K562 (cell line): ENCODE data around the gene SZT2.

Experiments used
- MEF2A ChIP-seq: IDR thresholded peaks from 2 replicates; pipeline ENCODE4 v1.6.1; 2011; ENCODE audit warnings: low read depth, mild to moderate bottlenecking, low read length, moderate library complexity; ENCODE audit not compliant: control insufficient read depth
- TF ChIP-seq, protein P1 (sequence below): fragments of 250-450 bp; sonication (Bioruptor Pico); IDR thresholded peaks from 2 replicates; pipeline ENCODE4 v1.4.0; 2020; ENCODE audit warnings: borderline replicate concordance

DNA sequence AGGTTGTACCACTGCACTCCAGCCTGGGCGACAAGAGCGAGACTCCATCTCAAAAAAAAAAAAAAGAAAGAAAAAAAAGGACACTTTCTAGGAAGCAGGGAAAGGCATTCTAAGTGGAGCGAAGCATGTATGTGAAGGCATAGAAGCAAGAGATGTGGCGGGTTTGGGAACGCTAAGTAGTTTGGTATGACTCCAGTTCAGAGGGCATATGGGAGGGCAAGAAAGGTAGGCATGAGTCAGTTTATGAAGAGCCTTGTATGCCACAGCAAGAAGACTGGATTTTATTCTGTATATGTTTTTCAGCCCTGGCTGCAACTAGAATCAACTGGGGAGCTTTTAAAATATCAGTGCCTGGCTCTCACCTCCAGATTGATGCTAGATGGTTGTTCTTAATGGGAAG, 17.5 kb upstream of the SZT2 start:
- TF ChIP-seq, protein P1, sequence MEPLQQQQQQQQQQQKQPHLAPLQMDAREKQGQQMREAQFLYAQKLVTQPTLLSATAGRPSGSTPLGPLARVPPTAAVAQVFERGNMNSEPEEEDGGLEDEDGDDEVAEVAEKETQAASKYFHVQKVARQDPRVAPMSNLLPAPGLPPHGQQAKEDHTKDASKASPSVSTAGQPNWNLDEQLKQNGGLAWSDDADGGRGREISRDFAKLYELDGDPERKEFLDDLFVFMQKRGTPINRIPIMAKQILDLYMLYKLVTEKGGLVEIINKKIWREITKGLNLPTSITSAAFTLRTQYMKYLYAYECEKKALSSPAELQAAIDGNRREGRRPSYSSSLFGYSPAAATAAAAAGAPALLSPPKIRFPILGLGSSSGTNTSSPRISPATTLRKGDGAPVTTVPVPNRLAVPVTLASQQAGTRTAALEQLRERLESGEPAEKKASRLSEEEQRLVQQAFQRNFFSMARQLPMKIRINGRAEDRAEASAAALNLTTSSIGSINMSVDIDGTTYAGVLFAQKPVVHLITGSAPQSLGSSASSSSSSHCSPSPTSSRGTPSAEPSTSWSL (CRISPR knock-in tag): no peak
- no peak for TF ChIP-seq MEF2A
